22Rv1 (cell line): ENCODE data around the gene AGAP1.

ENCODE experiments used
- H3K27ac ChIP-seq: fragments of 450-650 bp; 2 replicates; pipeline ENCODE4 v1.5.1; 2017
- CTCF ChIP-seq: fragments of 450-650 bp; IDR thresholded peaks from 2 replicates; pipeline ENCODE4 v1.5.1; 2017; ENCODE audit warnings: mild to moderate bottlenecking
- ZFX ChIP-seq: fragments of 450-650 bp; IDR thresholded peaks from 2 replicates; pipeline ENCODE4 v1.6.1; 2017; ENCODE audit warnings: antibody characterized with exemption, borderline replicate concordance

The AGAP1 gene

GRCh38 chr2:235564066-235564465, 70.2 kb downstream of the AGAP1 start:
- TF ChIP-seq CTCF (no peak), ZFX (no peak)
- no peak overlapping the region for H3K27ac ChIP-seq

- TF ChIP-seq ZFX: no peak
- H3K27ac ChIP-seq: no peak overlapping the region
Measured at GRCh38 chr2:235564884-235565530, 71.2 kb downstream of the AGAP1 start.

- TF ChIP-seq ZFX: no peak
- no peak for TF ChIP-seq CTCF
- no peak overlapping the region for H3K27ac ChIP-seq
Measured at GRCh38 chr2:235566415-235566814, 72.6 kb downstream of the AGAP1 start.

GRCh38 chr2:235566931-235567495, 73.2 kb downstream of the AGAP1 start:
- H3K27ac ChIP-seq: no peak overlapping the region
- TF ChIP-seq CTCF (no peak), ZFX (no peak)

- TF ChIP-seq CTCF (no peak), ZFX (no peak)
- no peak overlapping the region for H3K27ac ChIP-seq
Measured at GRCh38 chr2:235567842-235568241, 74.0 kb downstream of the AGAP1 start.

- TF ChIP-seq CTCF: no peak
- TF ChIP-seq ZFX: no peak
Measured at GRCh38 chr2:235568431-235568830, 74.6 kb downstream of the AGAP1 start.

GRCh38 chr2:235569837-235570236, 76.0 kb downstream of the AGAP1 start:
- TF ChIP-seq ZFX: no peak
- no peak for TF ChIP-seq CTCF
- H3K27ac ChIP-seq: no peak overlapping the region

More at GRCh38 chr2:235568431-235568830, 74.6 kb downstream of the AGAP1 start:
- H3K27ac ChIP-seq: no peak overlapping the region

GRCh38 chr2:235570256-235570655, 76.4 kb downstream of the AGAP1 start:
- no peak overlapping the region for H3K27ac ChIP-seq
- TF ChIP-seq ZFX (no peak), CTCF (no peak)
